Smooth muscle cell (in vitro differentiated cells): ENCODE measurements around the gene FKBP8. TPM values are rescaled to one million over a fixed set of nuclear protein-coding genes. Genes with fewer than 3 reads are reported as not detected.

Source experiments
- DNase-seq: peaks from one replicate; lab custom pipeline; 2025; ENCODE audit not compliant: unreplicated experiment; lab: John Stamatoyannopoulos, UW
- H2AFZ ChIP-seq: fragments of 200-600 bp; sonication (generic); 2 replicates; pipeline ENCODE4 v1.6.0; 2016; ENCODE audit warnings: antibody characterized with exemption, low read depth, mild to moderate bottlenecking
- H3F3A ChIP-seq: fragments of 200-600 bp; sonication (generic); 2 replicates; pipeline ENCODE4 v1.6.0; 2017; ENCODE audit warnings: antibody characterized with exemption, low read depth
- H3K27ac ChIP-seq: fragments of 200-600 bp; sonication (generic); 2 replicates; pipeline ENCODE4 v1.5.1; 2016; ENCODE audit warnings: low read depth, mild to moderate bottlenecking
- H3K27me3 ChIP-seq: fragments of 200-600 bp; sonication (generic); 2 replicates; pipeline ENCODE4 v1.6.1; 2016; ENCODE audit warnings: low read depth, mild to moderate bottlenecking
- H3K36me3 ChIP-seq: fragments of 200-600 bp; sonication (generic); 2 replicates; pipeline ENCODE4 v1.5.1; 2016; ENCODE audit warnings: low read depth
- H3K4me1 ChIP-seq: fragments of 200-600 bp; sonication (generic); 2 replicates; pipeline ENCODE4 v1.5.1; 2016; ENCODE audit warnings: low read depth
- H3K4me2 ChIP-seq: fragments of 200-600 bp; sonication (generic); 2 replicates; pipeline ENCODE4 v1.6.0; 2016; ENCODE audit warnings: mild to moderate bottlenecking
- H3K4me3 ChIP-seq: fragments of 200-600 bp; sonication (generic); 2 replicates; pipeline ENCODE4 v1.5.1; 2016; ENCODE audit warnings: mild to moderate bottlenecking
- H3K79me2 ChIP-seq: fragments of 200-600 bp; sonication (generic); 2 replicates; pipeline ENCODE4 v1.6.0; 2016; ENCODE audit warnings: low read depth, mild to moderate bottlenecking
- H3K9ac ChIP-seq: fragments of 200-600 bp; sonication (generic); 2 replicates; pipeline ENCODE4 v1.6.0; 2016; ENCODE audit warnings: low read depth
- H3K9me3 ChIP-seq: fragments of 200-600 bp; sonication (generic); replicated peaks from 2 replicates; pipeline ENCODE4 v1.5.1; 2016; ENCODE audit warnings: low read depth
- H4K20me1 ChIP-seq: fragments of 200-600 bp; sonication (generic); 2 replicates; pipeline ENCODE4 v1.6.0; 2016; ENCODE audit warnings: low read depth
- CTCF ChIP-seq: fragments of 200-600 bp; sonication (generic); IDR thresholded peaks from 2 replicates; pipeline ENCODE4 v1.5.1; 2017; ENCODE audit warnings: borderline replicate concordance, mild to moderate bottlenecking, antibody characterized with exemption; ENCODE audit not compliant: insufficient read depth, poor library complexity, severe bottlenecking
- WGBS: methylation state at CpG from one replicate; pipeline ENCODE4 v1.1.7; 2016; ENCODE audit warnings: low lambda C conversion rate; 5-methylcytosine and 5-hydroxymethylcytosine counted together
- polyA plus RNA-seq: library from polyadenylated mRNA; unstranded; fragments of >200 nt; fragmentation: Nextera tagmentation; extraction: Ambion mirVana; gene quantifications from 2 replicates; pipeline ENCODE4 v1.2.1, GENCODE V29; 2016
- total RNA-seq: library from RNA; depleted of rRNA; stranded (reverse); fragments of >200 nt; gene quantifications from 2 replicates; pipeline ENCODE4 v1.2.3, GENCODE V29; 2014

The FKBP8 gene
- total and polyA plus RNA-seq, 2 experiments from 2014 or later = 143 to 358 TPM

- H3K27ac ChIP-seq = peak overlapping the region; percentile 71
- no peaks in the 10 kb centered on the region for H3K9me3 ChIP-seq
Observed at GRCh38 chr19:18587962-18588610, 44.7 kb upstream of the FKBP8 start.

GRCh38 chr19:18587561-18587960 is 44.2 kb upstream of the FKBP8 start:
- Histone ChIP-seq H3K9ac (no peak overlapping the region), H3K4me3 (no peak overlapping the region), H3K27me3 (no peaks in the 10 kb centered on the region), H3F3A (peaks cover 33% of the 10 kb centered on the region), H3K79me2 (no peaks in the 10 kb centered on the region), H3K36me3 (no peaks in the 10 kb centered on the region), H4K20me1 (peaks cover 7% of the 10 kb centered on the region), H3K27ac (no peak overlapping the region), H3K4me1 (no peaks in the 10 kb centered on the region), H3K9me3 (no peaks in the 10 kb centered on the region), H2AFZ (no peak overlapping the region), H3K4me2 (peak overlapping the region; percentile 96)
- 94% methylated on average over 10 of the region's 12 CpGs for WGBS
- DNase-seq = no peak
- TF ChIP-seq CTCF = no peak

More at GRCh38 chr19:18587962-18588610, 44.7 kb upstream of the FKBP8 start:
- no peak for DNase-seq
- no peak for TF ChIP-seq CTCF
- Histone ChIP-seq H3K9ac (peak overlapping the region; percentile 54), H3K4me2 (peak overlapping the region; percentile 96), H3K36me3 (no peaks in the 10 kb centered on the region), H2AFZ (peak overlapping the region; percentile 87), H3F3A (peaks cover 33% of the 10 kb centered on the region), H3K4me1 (no peaks in the 10 kb centered on the region), H3K79me2 (no peaks in the 10 kb centered on the region), H3K27me3 (no peaks in the 10 kb centered on the region), H3K4me3 (peak overlapping the region; percentile 95), H4K20me1 (peaks cover 11% of the 10 kb centered on the region)
- WGBS = 49% methylated on average over 16 of the region's 16 CpGs

- peaks cover 28% of the 10 kb centered on the region for H3F3A ChIP-seq
- no peaks in the 10 kb centered on the region for H3K79me2 ChIP-seq
- no peak overlapping the region for H3K4me3 ChIP-seq
- no peak overlapping the region for H3K9ac ChIP-seq
- DNase-seq = no peak
- H2AFZ ChIP-seq = no peak overlapping the region
- H3K4me2 ChIP-seq = no peak overlapping the region
- H4K20me1 ChIP-seq = peaks cover 7% of the 10 kb centered on the region
- H3K9me3 ChIP-seq = no peaks in the 10 kb centered on the region
- no peaks in the 10 kb centered on the region for H3K36me3 ChIP-seq
- no peaks in the 10 kb centered on the region for H3K27me3 ChIP-seq
- no peak for TF ChIP-seq CTCF
- no peaks in the 10 kb centered on the region for H3K4me1 ChIP-seq
- H3K27ac ChIP-seq = no peak overlapping the region
- 69% methylated on average over 2 of the region's 2 CpGs for WGBS
Observed at GRCh38 chr19:18586306-18586705, 42.9 kb upstream of the FKBP8 start.

- Histone ChIP-seq H3K79me2 (no peaks in the 10 kb centered on the region), H3K27me3 (no peaks in the 10 kb centered on the region), H3K9me3 (no peaks in the 10 kb centered on the region), H2AFZ (no peak overlapping the region), H4K20me1 (peaks cover 7% of the 10 kb centered on the region), H3F3A (peaks cover 20% of the 10 kb centered on the region), H3K4me3 (no peak overlapping the region), H3K36me3 (no peaks in the 10 kb centered on the region), H3K27ac (no peak overlapping the region), H3K4me2 (no peak overlapping the region), H3K4me1 (no peaks in the 10 kb centered on the region), H3K9ac (no peak overlapping the region)
- DNase-seq = no peak
- no peak for TF ChIP-seq CTCF
- WGBS = 80% methylated on average over 7 of the region's 7 CpGs
Observed at GRCh38 chr19:18580311-18580710, 36.9 kb upstream of the FKBP8 start.
